HepG2 (cell line): ENCODE results near the gene CHST13. TPM values are rescaled to one million over a fixed set of nuclear protein-coding genes. Genes with fewer than 3 reads are reported as not detected.

Experiments used
- ARID2 ChIP-seq: sonication (generic); formaldehyde crosslinking; IDR thresholded peaks from 2 replicates; pipeline ENCODE4 v1.8.1; 2022; ENCODE audit warnings: mild to moderate bottlenecking, missing genetic modification reagents, borderline replicate concordance
- HNRNPLL ChIP-seq: fragments of 200-400 bp; formaldehyde crosslinking; IDR thresholded peaks from 2 replicates; pipeline ENCODE4 v1.6.1; 2017; ENCODE audit warnings: mild to moderate bottlenecking, low read depth, low read length; ENCODE audit not compliant: poor library complexity, severe bottlenecking
- MAFF ChIP-seq: IDR thresholded peaks from 2 replicates; pipeline ENCODE4 v1.6.1; 2011; ENCODE audit warnings: low read depth, low read length, improper control_type of control experiment
- NR2F6 ChIP-seq, 2 experiments: IDR thresholded peaks; 2 replicates each; pipeline ENCODE4 v1.6.1; 2016; ENCODE audit warnings: antibody characterized with exemption in 1 of 2, mild to moderate bottlenecking in 1 of 2
- PTBP1 ChIP-seq: fragments of 200-400 bp; formaldehyde crosslinking; IDR thresholded peaks from 2 replicates; pipeline ENCODE4 v1.6.1; 2018; ENCODE audit warnings: low read length, low read depth; ENCODE audit not compliant: poor library complexity, severe bottlenecking
- ZNF251 ChIP-seq: sonication (generic); formaldehyde crosslinking; IDR thresholded peaks from 2 replicates; pipeline ENCODE4 v1.9.0; 2021; ENCODE audit warnings: mild to moderate bottlenecking, missing genetic modification reagents
- ZNF354B ChIP-seq: sonication (generic); formaldehyde crosslinking; IDR thresholded peaks from 2 replicates; pipeline ENCODE4 v1.8.0; 2022; ENCODE audit warnings: mild to moderate bottlenecking, missing genetic modification reagents
- ZNF768 ChIP-seq: sonication (generic); formaldehyde crosslinking; IDR thresholded peaks from 2 replicates; pipeline ENCODE4 v1.4.0; 2020; ENCODE audit warnings: missing genetic modification reagents
- polyA plus RNA-seq, 8 experiments: library from polyadenylated mRNA; depleted of rRNA in 3 of 8; stranded (reverse) in 7 of 8; unstranded in 1 of 8; fragments of >200 nt; fragmentation: Illumina TruSeq in 4 of 8; extraction: Trizol in 4 of 8; gene quantifications; 2 replicates each; pipeline versions ENCODE4 v1.2.1 to v1.2.3, GENCODE V29; 2011 to 2016; ENCODE audit warnings: low read depth in 4 of 8, missing spikeins in 1 of 8, mixed read lengths in 1 of 8; ENCODE audit not compliant: insufficient read depth in 1 of 8
- total RNA-seq, 5 experiments: library from RNA; depleted of rRNA; stranded (reverse); fragments of >200 nt; fragmentation: Illumina TruSeq; extraction: Trizol; gene quantifications; 2 replicates each; pipeline ENCODE4 v1.2.3, GENCODE V29; 2016; ENCODE audit warnings: low read depth in 1 of 5
- TF ChIP-seq, protein P1 (sequence below): sonication (generic); formaldehyde crosslinking; IDR thresholded peaks from 2 replicates; pipeline ENCODE4 v1.5.1; 2020; ENCODE audit warnings: mild to moderate bottlenecking, missing genetic modification reagents, borderline replicate concordance
- TF ChIP-seq, protein P2 (sequence below): sonication (generic); formaldehyde crosslinking; IDR thresholded peaks from 2 replicates; pipeline ENCODE4 v1.5.0; 2020; ENCODE audit warnings: mild to moderate bottlenecking, missing genetic modification reagents
- TF ChIP-seq, protein P3 (sequence below): sonication (generic); formaldehyde crosslinking; IDR thresholded peaks from 2 replicates; pipeline ENCODE4 v1.9.0; 2021; ENCODE audit warnings: mild to moderate bottlenecking, missing genetic modification reagents

CHST13 gene
- total and polyA plus RNA-seq, 2 of the 13 experiments (the other 11 are each of a cell fraction or from before 2014, with no cell fraction given), result 32.0 to 43.1 TPM

DNA sequence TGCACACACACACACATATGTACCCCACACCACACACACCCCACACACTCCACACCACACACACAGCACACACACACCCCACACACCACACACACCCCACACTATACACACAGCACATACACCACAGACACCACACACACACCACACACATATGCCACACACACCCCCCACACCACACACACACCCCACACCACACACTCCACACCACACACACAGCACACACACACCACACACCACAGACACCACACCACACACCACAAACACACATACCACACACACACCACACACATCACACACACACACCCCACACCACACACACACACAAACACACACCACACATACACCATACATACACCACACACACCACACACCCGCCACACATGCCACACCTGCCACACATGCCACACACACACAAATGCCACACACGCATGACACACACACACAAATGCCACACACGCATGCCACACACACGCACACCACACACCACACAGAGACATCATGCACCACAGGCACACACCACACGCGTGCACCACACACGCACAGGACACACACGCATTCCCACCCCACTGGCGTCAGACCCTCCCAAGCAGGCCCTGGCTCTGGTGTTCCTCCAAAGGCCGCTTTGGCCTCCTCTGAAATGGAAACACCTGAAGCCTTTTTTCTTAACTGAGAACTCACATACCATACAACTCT lies 15.7 kb downstream of the CHST13 start (continued):
- TF ChIP-seq, protein P1, sequence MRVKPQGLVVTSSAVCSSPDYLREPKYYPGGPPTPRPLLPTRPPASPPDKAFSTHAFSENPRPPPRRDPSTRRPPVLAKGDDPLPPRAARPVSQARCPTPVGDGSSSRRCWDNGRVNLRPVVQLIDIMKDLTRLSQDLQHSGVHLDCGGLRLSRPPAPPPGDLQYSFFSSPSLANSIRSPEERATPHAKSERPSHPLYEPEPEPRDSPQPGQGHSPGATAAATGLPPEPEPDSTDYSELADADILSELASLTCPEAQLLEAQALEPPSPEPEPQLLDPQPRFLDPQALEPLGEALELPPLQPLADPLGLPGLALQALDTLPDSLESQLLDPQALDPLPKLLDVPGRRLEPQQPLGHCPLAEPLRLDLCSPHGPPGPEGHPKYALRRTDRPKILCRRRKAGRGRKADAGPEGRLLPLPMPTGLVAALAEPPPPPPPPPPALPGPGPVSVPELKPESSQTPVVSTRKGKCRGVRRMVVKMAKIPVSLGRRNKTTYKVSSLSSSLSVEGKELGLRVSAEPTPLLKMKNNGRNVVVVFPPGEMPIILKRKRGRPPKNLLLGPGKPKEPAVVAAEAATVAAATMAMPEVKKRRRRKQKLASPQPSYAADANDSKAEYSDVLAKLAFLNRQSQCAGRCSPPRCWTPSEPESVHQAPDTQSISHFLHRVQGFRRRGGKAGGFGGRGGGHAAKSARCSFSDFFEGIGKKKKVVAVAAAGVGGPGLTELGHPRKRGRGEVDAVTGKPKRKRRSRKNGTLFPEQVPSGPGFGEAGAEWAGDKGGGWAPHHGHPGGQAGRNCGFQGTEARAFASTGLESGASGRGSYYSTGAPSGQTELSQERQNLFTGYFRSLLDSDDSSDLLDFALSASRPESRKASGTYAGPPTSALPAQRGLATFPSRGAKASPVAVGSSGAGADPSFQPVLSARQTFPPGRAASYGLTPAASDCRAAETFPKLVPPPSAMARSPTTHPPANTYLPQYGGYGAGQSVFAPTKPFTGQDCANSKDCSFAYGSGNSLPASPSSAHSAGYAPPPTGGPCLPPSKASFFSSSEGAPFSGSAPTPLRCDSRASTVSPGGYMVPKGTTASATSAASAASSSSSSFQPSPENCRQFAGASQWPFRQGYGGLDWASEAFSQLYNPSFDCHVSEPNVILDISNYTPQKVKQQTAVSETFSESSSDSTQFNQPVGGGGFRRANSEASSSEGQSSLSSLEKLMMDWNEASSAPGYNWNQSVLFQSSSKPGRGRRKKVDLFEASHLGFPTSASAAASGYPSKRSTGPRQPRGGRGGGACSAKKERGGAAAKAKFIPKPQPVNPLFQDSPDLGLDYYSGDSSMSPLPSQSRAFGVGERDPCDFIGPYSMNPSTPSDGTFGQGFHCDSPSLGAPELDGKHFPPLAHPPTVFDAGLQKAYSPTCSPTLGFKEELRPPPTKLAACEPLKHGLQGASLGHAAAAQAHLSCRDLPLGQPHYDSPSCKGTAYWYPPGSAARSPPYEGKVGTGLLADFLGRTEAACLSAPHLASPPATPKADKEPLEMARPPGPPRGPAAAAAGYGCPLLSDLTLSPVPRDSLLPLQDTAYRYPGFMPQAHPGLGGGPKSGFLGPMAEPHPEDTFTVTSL (CRISPR knock-in tag), result no peak
- TF ChIP-seq HNRNPLL, result peak; percentile 58
- TF ChIP-seq, protein P2, sequence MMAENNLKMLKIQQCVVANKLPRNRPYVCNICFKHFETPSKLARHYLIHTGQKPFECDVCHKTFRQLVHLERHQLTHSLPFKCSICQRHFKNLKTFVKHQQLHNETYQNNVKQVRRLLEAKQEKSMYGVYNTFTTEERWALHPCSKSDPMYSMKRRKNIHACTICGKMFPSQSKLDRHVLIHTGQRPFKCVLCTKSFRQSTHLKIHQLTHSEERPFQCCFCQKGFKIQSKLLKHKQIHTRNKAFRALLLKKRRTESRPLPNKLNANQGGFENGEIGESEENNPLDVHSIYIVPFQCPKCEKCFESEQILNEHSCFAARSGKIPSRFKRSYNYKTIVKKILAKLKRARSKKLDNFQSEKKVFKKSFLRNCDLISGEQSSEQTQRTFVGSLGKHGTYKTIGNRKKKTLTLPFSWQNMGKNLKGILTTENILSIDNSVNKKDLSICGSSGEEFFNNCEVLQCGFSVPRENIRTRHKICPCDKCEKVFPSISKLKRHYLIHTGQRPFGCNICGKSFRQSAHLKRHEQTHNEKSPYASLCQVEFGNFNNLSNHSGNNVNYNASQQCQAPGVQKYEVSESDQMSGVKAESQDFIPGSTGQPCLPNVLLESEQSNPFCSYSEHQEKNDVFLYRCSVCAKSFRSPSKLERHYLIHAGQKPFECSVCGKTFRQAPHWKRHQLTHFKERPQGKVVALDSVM (CRISPR knock-in tag), result no peak
- TF ChIP-seq MAFF, result no peak
- TF ChIP-seq PTBP1, result no peak
- no peak for TF ChIP-seq ZNF768 (CRISPR knock-in tag)
- no peak for TF ChIP-seq NR2F6 (IDR thresholded peaks at IDR 0.05)
- TF ChIP-seq NR2F6 (CRISPR knock-in tag; IDR thresholded peaks at IDR 0.05), result no peak
- no peak for TF ChIP-seq ZNF251
- no peak for TF ChIP-seq ARID2 (CRISPR knock-in tag)
- TF ChIP-seq, protein P3, sequence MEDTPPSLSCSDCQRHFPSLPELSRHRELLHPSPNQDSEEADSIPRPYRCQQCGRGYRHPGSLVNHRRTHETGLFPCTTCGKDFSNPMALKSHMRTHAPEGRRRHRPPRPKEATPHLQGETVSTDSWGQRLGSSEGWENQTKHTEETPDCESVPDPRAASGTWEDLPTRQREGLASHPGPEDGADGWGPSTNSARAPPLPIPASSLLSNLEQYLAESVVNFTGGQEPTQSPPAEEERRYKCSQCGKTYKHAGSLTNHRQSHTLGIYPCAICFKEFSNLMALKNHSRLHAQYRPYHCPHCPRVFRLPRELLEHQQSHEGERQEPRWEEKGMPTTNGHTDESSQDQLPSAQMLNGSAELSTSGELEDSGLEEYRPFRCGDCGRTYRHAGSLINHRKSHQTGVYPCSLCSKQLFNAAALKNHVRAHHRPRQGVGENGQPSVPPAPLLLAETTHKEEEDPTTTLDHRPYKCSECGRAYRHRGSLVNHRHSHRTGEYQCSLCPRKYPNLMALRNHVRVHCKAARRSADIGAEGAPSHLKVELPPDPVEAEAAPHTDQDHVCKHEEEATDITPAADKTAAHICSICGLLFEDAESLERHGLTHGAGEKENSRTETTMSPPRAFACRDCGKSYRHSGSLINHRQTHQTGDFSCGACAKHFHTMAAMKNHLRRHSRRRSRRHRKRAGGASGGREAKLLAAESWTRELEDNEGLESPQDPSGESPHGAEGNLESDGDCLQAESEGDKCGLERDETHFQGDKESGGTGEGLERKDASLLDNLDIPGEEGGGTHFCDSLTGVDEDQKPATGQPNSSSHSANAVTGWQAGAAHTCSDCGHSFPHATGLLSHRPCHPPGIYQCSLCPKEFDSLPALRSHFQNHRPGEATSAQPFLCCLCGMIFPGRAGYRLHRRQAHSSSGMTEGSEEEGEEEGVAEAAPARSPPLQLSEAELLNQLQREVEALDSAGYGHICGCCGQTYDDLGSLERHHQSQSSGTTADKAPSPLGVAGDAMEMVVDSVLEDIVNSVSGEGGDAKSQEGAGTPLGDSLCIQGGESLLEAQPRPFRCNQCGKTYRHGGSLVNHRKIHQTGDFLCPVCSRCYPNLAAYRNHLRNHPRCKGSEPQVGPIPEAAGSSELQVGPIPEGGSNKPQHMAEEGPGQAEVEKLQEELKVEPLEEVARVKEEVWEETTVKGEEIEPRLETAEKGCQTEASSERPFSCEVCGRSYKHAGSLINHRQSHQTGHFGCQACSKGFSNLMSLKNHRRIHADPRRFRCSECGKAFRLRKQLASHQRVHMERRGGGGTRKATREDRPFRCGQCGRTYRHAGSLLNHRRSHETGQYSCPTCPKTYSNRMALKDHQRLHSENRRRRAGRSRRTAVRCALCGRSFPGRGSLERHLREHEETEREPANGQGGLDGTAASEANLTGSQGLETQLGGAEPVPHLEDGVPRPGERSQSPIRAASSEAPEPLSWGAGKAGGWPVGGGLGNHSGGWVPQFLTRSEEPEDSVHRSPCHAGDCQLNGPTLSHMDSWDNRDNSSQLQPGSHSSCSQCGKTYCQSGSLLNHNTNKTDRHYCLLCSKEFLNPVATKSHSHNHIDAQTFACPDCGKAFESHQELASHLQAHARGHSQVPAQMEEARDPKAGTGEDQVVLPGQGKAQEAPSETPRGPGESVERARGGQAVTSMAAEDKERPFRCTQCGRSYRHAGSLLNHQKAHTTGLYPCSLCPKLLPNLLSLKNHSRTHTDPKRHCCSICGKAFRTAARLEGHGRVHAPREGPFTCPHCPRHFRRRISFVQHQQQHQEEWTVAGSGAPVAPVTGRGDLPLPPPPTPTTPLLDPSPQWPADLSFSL (CRISPR knock-in tag), result peak; percentile 92; the same call in 1 of the 2 replicates
- TF ChIP-seq ZNF354B, result no peak
